GM18511 (cell line): Measurements from ENCODE around the gene PACS2.
"Not testable (repeated sequence)": the region's sequence is repeated elsewhere in the genome, so short reads cannot be mapped to it uniquely, and the experiment has no call there.

Experiments
- ATAC-seq: cut with Tn5 transposase; IDR thresholded peaks from one replicate; pipeline ENCODE4 v1.9.1; 2021; ENCODE audit warnings: mild to moderate bottlenecking, moderate library complexity; ENCODE audit not compliant: unreplicated experiment

The PACS2 gene

GRCh38 chr14:105348169-105348944 lies 33.8 kb downstream of the PACS2 start:
- ATAC-seq = no peak

DNA sequence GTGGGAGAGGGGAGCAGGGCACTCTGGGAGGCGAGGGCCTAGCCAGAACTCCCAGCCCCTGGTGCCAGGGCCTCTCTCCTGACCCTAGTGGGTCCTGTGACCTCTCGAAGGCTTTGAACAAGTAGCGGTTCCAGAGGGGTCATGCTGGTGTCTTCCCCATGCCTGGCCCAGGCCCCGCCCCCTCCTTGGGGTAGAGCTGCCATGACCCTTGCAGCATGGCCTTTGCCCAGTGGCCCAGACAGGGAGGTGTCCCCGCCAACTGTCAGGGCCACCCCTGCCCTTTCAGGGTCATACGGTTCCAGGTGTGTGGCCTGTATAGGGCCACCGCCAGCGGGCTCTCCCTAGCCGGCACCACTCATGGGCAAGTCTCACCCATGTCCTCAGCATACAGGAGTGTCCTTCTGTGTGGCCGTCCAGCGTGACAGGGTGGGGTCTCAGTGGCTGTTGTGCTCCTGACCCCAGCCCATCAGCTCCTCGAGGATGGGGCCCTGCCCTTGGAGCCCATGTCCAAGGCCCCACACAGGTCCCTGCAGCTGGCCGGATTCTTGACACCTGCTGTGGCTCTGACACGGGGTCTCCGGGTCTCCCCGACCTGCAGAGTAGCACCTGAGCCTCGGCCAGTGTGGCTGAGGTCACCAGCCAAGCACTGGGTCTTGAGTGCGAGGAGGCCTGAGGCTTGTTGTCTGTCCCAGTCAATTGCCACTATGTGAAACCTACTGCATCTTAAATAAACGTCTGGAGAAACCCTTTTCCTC lies 34.6 kb downstream of the PACS2 start:
- no peak for ATAC-seq

GRCh38 chr14:105349992-105350391 lies 35.4 kb downstream of the PACS2 start:
- ATAC-seq = no peak

DNA sequence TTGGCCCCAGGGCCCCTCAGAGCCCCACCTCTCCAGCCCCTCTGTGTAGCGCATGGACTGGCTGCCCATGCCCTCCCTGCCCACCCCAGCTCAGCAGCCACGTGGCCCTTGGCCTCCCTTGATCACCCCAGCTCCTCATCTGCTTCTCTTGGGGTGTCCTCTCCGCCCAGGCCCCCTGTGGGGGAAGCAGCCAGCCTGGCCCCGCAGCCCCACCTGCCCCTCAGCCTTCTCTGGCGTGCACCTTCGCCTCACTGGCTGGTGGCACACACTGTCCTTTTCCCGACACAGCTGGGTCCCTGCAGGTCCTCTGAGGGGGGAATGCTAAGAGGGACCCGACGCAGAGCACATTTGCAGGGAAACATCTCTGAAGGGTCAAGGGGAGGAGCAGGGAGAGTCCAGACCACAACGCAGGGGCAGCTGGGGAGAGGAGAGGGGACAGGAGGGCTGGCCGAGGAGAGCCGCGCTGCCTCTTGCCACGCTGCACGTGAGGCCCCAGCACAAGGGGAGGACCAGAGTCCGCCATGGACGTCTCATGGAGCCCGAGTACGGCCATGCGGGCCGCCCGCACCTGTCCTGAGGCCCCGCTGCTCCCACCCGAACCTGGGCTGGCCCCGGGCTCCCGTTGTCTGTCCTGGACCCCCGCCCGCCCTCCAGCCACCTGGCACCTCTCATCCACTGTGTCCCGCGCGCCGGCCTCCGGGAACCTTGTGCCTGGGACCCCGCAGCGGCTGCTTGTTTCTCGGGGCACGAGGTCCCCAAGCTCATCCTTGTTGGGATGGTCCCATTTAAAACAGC lies 36.1 kb downstream of the PACS2 start:
- ATAC-seq = no peak

DNA sequence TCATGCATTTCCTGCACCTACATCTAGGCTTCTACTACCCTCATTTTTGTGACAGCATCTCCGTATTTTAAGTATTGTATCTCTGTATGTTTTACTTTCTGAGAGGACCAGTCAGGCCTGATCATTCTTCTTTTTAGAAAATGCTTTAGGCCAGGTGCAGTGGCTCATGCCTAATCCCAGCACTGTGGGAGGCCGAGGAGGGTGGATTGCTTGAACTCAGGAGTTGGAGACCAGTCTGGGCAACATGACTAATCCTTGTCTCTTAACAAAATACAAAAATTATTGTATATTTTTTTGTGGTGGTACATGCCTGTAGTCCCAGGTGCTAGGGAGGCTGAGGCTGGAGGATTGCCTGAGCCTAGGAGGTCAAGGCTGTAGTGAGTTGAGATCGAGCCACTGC lies 36.9 kb downstream of the PACS2 start:
- ATAC-seq = no peak

DNA sequence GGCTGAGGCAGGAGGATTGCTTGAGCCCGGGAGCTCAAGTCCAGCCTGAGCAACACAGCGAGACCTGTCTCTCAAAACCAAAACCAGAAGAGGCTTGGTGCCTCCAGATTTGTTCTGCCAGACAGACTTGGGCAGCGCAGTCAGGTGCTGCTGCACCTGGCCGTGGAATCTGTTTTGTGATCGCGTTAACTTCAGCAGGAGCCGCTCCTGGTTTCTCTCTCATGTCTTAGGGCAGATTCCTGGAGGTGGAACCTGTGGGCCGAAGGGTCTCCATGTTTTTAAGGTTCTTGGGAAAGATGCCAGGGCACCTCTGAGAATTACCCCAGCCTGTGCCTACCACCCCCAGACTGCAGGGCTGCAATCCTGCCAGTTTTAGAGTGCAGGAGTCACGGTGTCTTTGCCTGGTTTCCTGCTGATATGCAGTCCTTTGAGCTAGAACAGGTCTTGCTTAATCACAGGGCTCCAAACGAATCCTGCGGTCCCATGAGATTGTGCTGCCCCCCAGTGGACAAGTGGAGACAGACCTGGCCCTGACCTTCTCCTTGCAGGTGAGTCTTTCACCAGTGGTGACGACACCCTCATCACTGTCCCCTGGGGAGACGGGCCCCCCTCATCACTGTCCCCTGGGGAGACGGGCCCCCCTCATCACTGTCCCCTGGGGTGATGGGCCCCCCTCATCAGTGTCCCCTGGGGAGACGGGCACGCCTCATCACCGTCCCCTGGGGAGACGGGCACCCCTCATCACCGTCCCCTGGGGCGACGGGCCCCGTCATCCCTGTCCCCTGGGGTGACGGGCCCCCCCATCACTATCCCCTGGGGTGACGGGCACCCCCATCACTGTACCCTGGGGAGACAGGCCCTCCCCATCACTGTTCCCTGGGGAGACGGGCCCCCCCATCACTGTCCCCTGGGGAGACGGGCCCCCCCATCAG lies 37.6 kb downstream of the PACS2 start:
- ATAC-seq = peak; percentile 64

- no peak for ATAC-seq
Measured at GRCh38 chr14:105353136-105353535, 38.6 kb downstream of the PACS2 start.

DNA sequence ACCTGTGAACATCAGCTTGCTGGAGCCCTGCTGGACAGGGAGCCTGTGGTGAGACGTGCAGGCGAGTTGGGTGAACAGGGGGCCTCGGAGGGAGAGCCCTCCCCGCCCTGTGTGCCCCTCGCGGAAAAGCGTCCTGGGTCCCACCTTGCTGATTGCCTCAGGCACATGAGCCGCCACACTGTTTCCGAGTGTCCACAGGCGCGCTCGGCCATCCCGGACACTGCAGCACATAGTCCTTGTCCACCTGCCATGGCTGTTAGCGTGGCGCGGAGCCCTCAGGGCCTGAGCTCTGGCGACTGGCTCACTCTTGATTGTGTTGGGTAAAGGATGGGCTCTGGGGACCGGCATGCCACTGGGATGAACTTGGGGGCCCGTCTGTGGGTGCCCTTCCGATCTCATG lies 40.0 kb downstream of the PACS2 start:
- ATAC-seq = no peak

- no peak for ATAC-seq
Measured at GRCh38 chr14:105355049-105355575, 40.6 kb downstream of the PACS2 start.

- ATAC-seq = no peak
Measured at GRCh38 chr14:105355850-105356604, 41.5 kb downstream of the PACS2 start.

DNA sequence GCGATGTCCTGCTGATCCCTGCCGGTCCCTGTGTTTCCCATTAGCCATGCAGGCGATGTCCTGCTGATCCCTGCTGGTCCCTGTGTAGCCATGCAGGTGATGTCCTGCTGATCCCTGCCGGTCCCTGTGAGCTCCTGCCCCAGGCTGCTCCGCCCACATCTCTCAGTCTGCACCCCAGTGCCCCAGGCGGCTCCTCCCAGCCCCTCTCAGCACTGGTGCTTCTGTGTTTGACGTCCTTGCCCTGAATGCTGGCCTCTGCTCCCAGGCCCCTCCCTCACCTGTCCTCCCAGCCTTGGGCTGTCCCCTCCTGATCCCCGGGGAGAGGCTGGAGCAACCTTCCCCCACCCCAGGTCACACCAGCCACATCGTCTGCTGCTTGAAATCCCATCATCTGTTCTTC lies 42.4 kb downstream of the PACS2 start:
- no peak for ATAC-seq

DNA sequence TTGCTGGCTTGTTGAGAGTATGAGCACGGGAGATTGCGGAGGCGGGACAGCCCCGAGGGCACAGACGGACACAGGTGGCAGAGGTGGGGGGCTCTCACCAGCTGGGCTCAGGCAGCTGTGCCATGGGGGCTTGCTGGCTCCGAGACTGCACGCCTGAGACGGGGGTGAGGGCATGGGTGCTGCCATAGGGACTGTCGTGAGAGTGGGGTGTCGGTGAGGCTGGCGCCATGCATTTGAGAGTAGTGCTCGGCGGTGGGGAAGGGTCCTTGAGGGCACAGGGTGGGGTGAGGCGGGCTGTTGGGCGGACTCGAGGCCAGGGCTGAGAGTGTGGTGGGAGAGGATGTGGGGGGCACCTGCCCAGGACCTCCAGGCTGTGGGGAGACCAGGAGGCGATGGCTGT lies 43.1 kb downstream of the PACS2 start:
- no peak for ATAC-seq

GRCh38 chr14:105358140-105358846 lies 43.7 kb downstream of the PACS2 start:
- ATAC-seq = no peak

DNA sequence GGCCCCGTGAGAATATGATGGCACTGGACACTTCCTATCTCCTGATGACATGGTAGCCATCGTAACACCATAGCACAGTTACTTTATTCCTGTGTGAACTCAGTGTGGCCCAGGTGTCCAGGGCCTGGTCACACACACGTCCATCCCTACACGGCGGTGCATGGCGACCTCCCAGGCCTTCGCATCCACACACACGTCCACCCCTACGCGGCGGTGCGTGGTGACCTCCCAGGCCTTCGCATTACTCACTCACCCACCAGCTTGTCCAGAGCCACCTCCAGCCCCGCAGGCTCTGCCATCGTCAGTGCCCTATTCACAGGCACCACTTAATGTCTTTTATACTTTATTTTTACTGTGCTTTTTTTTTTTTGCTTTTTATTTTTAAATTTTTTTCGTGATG lies 44.4 kb downstream of the PACS2 start:
- no peak for ATAC-seq

DNA sequence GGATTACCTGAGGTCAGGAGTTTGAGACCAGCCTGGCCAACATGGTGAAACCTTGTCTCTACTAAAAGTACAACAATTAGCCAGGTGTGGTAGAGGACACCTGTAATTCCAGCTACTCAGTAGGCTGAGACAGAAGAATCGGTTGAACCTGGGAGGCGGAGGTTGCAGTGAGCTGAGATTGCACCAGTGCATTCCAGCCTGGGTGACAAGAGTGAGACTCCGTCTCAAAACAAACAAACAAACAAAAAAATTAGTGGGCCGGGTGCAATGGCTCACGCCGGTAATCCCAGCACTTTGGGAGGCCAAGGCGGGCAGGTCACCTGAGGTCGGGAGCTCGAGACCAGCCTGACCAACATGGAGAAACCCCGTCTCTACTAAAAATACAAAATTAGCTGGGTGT lies 46.9 kb downstream of the PACS2 start:
- not testable (repeated sequence) for ATAC-seq

- no peak for ATAC-seq
Measured at GRCh38 chr14:105363847-105364708, 49.5 kb downstream of the PACS2 start.

- ATAC-seq = no peak
Measured at GRCh38 chr14:105365101-105365500, 50.6 kb downstream of the PACS2 start.

DNA sequence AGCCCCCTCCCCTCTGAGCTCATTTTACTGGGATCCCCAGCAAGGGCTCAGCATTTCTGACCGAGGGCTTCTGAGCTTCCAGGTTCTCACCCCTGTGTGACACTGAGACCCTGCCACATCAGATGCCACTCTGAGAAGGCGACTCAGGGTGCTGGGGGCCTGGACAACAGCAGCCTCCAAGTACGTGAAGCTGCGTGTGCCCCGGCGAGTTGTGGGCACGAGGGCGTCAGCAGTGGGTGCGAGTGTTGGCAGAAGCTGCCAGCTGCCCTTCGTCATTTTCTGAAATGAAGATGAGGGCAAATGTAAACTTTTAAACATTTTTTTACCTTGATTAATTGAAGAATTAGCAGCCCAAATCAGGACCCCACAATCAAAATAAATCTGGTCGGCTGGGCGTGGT lies 51.1 kb downstream of the PACS2 start:
- no peak for ATAC-seq
